ENCODE data around the gene SERPINH1.

Gene SERPINH1

DNA sequence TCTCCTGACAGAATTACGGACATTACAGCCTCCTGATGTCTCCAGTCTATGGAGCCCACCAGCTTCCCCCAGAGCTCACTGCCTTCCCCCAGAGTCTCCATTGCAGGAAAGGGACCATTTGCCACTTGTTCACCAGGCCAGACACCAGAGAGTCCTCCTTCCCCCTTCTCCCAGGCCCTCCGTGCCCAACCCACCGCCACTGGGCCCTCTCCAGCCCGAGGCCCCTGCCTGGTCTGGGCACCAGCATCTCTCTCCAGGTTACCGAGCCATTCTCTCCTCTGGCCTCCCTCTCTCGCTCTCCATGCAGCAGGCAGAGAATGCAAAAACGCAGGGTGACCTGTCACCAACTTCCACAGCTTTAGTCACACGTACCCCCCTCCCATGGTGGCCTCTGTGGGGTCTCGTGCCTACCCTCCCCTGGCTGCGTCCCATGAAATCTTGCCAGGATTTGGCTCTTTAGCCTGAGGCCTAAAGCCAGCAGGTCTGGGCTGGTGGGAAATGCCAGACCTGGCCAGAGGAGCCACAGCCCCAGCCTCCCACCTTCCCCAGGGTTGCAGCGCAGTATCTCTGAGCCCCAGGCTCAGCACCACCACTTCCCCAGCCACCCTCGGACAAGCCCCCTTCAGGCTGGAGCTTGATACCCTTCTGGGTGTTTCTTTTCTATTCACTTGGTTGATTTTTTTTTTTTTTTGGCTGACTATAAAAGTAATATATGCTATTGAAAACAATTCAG, 6.8 kb upstream of the SERPINH1 start:
- no peak overlapping the region for H3K4me3 ChIP-seq (ENCODE audit: low read depth, low read length)
- TF ChIP-seq, protein P1, sequence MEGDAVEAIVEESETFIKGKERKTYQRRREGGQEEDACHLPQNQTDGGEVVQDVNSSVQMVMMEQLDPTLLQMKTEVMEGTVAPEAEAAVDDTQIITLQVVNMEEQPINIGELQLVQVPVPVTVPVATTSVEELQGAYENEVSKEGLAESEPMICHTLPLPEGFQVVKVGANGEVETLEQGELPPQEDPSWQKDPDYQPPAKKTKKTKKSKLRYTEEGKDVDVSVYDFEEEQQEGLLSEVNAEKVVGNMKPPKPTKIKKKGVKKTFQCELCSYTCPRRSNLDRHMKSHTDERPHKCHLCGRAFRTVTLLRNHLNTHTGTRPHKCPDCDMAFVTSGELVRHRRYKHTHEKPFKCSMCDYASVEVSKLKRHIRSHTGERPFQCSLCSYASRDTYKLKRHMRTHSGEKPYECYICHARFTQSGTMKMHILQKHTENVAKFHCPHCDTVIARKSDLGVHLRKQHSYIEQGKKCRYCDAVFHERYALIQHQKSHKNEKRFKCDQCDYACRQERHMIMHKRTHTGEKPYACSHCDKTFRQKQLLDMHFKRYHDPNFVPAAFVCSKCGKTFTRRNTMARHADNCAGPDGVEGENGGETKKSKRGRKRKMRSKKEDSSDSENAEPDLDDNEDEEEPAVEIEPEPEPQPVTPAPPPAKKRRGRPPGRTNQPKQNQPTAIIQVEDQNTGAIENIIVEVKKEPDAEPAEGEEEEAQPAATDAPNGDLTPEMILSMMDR (IDR thresholded peaks at IDR 0.05; ENCODE audit: insufficient read depth, low read depth, low read length, missing control alignments) = no peak

DNA sequence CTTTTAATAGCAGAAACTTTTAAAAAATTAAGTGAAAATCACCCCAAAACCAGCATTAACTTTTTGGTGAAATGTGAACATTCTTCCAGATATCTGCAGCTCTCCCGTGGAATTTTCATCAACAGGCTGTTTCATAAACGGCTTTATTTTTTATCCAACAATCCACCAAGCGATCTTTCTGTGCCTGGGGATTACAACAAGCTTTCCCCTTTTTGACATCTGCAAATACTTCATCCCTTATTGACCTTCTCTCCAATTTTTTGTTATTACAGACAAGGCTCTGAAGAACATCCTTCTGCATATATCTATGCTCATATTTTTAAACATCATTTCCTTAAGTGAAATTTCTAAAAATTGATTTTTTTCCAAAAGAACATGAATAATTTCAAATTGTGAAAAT, 5.8 kb upstream of the SERPINH1 start:
- DNase-seq (ENCODE audit: low read depth) = no peak
- H3K4me3 ChIP-seq (ENCODE audit: low read depth, low read length) = no peak overlapping the region
- TF ChIP-seq, protein P1 (IDR thresholded peaks at IDR 0.05; ENCODE audit: insufficient read depth, low read depth, low read length, missing control alignments) = no peak

More for the DNA sequence above, 6.8 kb upstream of the SERPINH1 start:
- no peak for DNase-seq (ENCODE audit: low read depth)

DNA sequence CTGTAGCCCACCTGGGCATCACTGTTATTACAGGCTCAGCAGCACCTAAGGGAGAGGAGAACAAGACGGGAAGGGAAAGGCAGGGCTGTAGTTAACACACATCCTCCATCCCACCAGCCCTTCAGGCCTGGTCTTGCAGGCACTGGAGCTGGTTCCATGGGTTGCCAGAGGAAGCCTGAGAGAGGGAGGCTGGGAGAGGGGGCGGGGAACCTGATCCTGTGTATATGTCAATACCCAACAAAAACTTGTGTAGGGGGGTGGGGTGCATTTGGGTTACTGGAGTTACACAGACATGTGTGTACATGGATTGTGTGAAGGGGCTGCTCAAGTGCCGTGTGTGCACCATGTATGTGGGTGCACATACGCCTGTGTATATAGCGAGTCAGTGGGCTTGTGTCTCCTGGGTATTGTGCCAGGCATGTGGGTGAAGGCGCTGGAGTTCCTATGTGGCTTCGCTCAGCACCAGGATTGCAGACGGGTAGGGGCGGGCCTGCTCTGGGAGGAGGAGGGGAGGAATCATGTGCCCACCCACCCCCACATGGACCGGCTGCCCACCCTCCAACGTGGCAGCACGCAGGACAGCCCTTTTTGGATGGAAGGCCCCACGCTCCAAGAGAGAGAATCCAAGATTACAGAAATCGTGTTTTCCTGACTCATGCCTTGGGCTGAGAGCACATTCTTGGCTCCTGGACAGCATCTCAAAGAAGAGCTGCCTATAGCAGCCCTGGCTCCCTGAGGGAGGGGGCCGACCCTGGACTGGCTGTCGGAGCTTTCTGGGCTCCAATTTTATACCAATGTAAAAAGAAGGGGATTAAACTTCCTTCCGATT, 4.2 kb upstream of the SERPINH1 start:
- no peak overlapping the region for H3K4me3 ChIP-seq (ENCODE audit: low read depth, low read length)
- no peak for DNase-seq (ENCODE audit: low read depth)
- TF ChIP-seq, protein P1 (IDR thresholded peaks at IDR 0.05; ENCODE audit: insufficient read depth, low read depth, low read length, missing control alignments) = no peak

DNA sequence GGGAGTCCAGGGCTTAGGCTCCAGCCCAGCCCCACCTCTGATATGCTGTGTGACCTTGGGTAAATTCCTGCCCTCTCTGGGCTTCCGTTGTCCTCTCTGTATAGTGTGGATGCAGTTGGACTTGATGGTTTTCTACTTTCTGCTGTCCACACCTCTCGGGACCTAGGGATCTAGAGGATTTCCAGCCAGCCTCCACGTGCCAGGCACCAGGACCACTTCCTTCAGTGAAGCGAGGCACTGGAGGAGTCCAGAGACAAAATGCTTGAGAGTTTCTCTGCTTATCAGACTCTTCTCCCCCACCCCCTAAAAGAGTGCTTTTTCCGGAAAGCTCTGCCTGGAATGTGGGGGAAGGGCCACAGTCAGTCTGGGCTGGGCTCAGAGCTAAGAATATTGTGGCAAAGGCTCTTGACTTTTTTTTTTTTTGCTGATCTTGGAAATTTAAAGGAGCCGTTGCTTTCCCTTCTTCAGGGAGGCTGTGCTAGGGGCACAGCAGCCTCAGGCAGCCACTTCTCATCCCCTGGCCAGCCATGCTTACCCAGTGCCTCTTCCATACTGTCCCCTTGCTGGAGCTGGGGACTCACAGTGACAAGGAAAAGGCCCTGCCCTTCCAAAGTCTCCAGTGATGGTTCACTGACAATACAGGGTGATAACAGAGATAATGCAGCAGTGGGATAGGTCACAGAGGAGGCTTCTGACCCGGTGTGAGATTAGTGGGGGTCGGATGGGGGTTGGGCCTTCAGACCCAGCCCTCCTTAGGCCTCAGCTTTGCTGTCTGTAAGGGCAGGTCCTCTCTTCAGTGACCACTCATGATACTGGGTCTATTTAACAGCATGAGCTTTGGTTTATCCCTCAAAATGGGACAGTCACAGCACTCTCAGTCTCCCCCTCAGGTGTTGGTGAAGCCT, 2.9 kb upstream of the SERPINH1 start:
- no peak for DNase-seq (ENCODE audit: low read depth)
- H3K4me3 ChIP-seq (ENCODE audit: low read depth, low read length) = no peak overlapping the region
- TF ChIP-seq, protein P1 (IDR thresholded peaks at IDR 0.05; ENCODE audit: insufficient read depth, low read depth, low read length, missing control alignments) = no peak

DNA sequence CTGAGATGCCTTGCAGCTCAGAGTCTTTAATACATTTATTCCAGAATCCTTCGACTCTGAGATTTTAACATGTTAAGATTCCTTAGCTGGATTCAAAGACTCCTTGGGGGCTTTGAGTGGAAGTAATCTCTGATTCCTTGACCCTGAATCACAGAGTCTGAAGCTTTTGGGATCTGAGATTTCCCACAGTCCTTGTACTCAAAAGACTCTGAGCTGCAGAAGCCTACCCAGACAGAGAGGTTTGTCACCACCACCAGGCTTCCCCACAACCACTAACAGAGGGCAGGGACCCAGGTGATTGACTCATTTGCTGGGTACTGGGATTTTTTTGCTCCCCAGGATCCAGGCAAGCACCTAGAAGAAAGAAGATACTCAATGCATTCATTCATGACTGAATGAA, 1.4 kb upstream of the SERPINH1 start:
- H3K4me3 ChIP-seq (ENCODE audit: low read depth, low read length) = no peak overlapping the region
- TF ChIP-seq, protein P1 (IDR thresholded peaks at IDR 0.05; ENCODE audit: insufficient read depth, low read depth, low read length, missing control alignments) = no peak
- DNase-seq (ENCODE audit: low read depth) = no peak

DNA sequence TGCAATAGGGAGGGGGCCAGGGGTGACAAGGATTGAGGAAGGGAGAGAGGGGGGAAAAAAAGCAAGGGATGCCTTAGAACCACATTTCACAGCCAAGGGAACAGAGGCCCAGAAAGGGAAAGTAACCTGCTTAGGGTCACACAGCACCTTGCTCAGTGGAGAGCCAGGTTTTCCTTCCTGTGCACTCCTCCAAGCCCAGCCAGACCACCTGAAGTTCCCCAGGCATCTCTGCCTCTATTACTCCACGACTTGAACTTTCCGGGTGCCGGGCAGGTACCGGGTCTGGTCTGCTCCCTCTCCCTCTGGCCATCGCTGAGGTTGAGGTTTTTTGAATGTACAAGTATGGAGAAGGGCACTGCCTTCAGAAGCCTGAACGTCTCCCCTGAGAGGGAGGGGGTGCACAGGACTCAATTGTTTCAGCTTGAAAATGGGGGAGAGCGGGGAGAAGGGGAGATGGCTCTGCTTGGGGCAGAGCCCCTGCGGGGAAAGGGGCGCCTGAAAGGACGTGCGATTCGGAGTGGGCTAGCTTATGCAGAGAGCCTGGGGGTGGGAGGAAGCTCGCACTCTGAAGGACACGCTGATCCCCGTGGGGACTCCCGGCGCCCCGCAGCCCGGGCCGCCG, 516 bp upstream of the SERPINH1 start:
- TF ChIP-seq, protein P1 (IDR thresholded peaks at IDR 0.05; ENCODE audit: insufficient read depth, low read depth, low read length, missing control alignments) = no peak
- H3K4me3 ChIP-seq (ENCODE audit: low read depth, low read length) = peak overlapping the region; percentile 75
- no peak for DNase-seq (ENCODE audit: low read depth)

Measured in GM12865 (cell line).